Measurements from ENCODE around the gene RGSL1. TPM values are rescaled to one million over a fixed set of nuclear protein-coding genes. Genes with fewer than 3 reads are reported as not detected.
A peak's percentile ranks its signal among the peaks of the same experiment; 100 is the strongest.
"Not testable (repeated sequence)": the region's sequence is repeated elsewhere in the genome, so short reads cannot be mapped to it uniquely, and the experiment has no call there.

RGSL1 gene
- total RNA-seq, 1 experiment from 2014 or later, result not detected

DNA sequence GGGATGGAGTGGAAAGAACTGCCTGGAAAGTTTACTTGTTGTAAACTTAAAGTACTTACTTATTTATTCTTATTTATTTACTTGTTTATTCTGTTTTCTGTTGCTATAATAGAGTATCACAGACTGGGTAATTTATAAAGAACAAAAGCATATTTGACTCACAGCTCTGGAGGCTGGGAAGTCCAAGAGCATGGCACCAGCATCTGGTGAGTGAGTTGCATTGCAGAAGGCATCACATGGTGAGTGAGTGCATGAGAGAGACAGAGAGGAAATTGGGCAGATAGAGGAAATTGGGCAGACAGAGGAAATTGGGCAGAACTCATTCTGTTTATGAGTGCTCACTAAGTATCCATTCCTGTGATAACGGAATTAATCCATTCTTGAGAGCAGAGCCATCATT lies 11.6 kb upstream of the RGSL1 start:
- DNase-seq (ENCODE audit: low read depth, low spot score), result no peak
- in situ Hi-C loops (cut with HindIII; ENCODE audit: low pct_unique_long_range_greater_than_20kb, low sequenced_read_pairs), result no loop called here

DNA sequence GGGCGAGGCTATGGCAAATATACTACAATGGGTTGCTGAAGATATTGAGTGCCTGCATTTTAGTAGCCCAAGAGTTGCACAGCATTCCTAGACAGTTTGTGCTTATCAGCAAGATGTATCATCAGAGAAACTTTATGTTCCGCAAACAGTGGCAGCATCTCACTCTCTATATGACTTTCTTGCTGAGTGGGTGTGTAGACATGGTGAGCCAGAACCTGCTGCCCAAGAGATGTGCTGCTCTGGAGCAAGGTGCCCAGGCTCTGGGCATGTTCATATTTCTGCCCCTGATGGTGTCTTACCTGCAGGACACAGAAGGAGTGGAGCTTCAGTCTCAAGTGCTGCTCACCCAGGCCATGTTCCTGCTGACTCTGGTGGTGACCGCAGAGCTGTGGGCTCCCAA lies 8.2 kb upstream of the RGSL1 start:
- in situ Hi-C loops (cut with HindIII; ENCODE audit: low pct_unique_long_range_greater_than_20kb, low sequenced_read_pairs), result no loop called here
- DNase-seq (ENCODE audit: low read depth, low spot score), result no peak

GRCh38 chr1:182442333-182442732 lies 7.6 kb upstream of the RGSL1 start:
- in situ Hi-C loops (cut with HindIII; ENCODE audit: low pct_unique_long_range_greater_than_20kb, low sequenced_read_pairs), result no loop called here
- DNase-seq (ENCODE audit: low read depth, low spot score), result no peak

DNA sequence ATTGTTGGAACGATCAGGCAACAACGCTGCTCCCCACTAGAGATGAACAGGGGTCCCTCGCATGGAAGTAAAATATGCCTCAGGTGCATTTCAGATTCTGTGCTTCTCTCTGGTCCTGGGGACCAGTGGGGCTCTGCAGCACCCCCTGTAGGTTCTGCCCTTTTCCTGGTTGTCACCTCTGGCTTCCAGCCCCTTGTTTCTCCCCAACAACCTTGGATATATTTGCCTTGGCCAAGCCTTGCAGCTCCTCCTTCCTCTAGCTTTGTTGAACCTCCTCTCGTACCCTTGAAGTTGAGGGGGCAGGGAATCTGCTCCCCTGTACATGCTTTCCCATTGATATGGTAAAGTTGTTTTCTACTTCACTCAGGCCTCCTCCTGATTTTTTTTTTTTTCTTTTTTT lies 5.4 kb upstream of the RGSL1 start:
- in situ Hi-C loops (cut with HindIII; ENCODE audit: low pct_unique_long_range_greater_than_20kb, low sequenced_read_pairs), result no loop called here
- peak; percentile 5 for DNase-seq (ENCODE audit: low read depth, low spot score)

GRCh38 chr1:182446033-182446669 lies 3.8 kb upstream of the RGSL1 start:
- peak; percentile 83 for DNase-seq (ENCODE audit: low read depth, low spot score)
- in situ Hi-C loops (cut with HindIII; ENCODE audit: low pct_unique_long_range_greater_than_20kb, low sequenced_read_pairs), result no loop called here

DNA sequence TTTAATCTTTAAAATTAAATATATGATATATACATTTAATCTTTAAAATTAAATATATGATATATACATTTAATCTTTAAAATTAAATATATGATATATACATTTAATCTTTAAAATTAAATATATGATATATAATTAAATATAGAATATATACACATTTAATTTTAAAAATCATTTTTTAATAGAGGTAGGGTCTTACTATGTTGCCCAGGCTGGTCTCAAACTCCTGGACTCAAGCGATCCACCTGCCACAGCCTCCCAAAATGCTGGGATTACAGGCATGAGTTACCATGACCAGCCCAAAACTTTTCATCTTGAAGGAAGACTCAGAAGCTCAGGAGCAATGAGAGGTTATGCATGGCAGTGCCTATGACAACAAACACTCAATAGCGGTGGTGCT lies 2.8 kb upstream of the RGSL1 start:
- DNase-seq (ENCODE audit: low read depth, low spot score); in situ Hi-C loops (cut with HindIII; ENCODE audit: low pct_unique_long_range_greater_than_20kb, low sequenced_read_pairs): not testable (repeated sequence)

DNA sequence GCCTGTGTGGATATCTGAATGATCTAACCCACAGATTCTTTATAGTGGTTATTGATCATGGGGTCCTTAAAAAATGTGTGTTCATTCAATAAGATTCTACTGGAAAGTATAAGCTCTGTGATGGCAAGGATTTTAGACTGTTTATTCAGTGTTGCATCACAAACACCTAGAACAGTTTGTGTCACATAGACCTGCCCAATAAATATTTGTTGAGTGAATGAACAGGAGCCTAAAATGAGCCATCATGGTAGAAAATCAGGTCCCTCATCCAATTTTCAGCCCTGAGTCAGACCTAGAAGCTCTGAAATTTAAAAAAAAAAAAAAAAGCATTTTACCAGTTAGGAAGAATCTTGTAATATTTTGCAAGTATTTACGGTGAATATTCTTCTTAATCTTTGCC lies 2.3 kb upstream of the RGSL1 start:
- no peak for DNase-seq (ENCODE audit: low read depth, low spot score)
- in situ Hi-C loops (cut with HindIII; ENCODE audit: low pct_unique_long_range_greater_than_20kb, low sequenced_read_pairs), result no loop called here

DNA sequence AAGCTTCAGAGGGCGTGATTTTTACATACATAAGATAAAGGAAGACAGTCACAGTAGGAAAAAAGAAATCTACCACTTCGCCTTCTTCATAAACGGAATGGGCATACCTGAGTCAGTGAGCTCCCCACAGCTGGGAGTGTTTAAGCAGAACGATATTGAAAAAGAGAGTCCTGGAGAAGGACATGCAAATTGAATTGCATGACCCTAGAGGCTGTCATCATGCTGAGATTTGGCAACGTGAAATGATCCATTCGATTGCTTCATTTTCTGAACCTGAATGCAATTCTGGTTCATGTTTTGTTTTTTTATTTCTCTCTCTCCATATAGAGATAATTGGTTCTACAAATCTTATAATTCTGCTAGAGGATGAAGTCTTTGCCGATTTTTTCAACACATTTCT lies 3.7 kb downstream of the RGSL1 start:
- in situ Hi-C loops (cut with HindIII; ENCODE audit: low pct_unique_long_range_greater_than_20kb, low sequenced_read_pairs), result no loop called here
- no peak for DNase-seq (ENCODE audit: low read depth, low spot score)

- no peak for DNase-seq (ENCODE audit: low read depth, low spot score)
- in situ Hi-C loops (cut with HindIII; ENCODE audit: low pct_unique_long_range_greater_than_20kb, low sequenced_read_pairs), result no loop called here
These were observed 7.9 kb downstream of the RGSL1 start for GRCh38 chr1:182457844-182458243.

DNA sequence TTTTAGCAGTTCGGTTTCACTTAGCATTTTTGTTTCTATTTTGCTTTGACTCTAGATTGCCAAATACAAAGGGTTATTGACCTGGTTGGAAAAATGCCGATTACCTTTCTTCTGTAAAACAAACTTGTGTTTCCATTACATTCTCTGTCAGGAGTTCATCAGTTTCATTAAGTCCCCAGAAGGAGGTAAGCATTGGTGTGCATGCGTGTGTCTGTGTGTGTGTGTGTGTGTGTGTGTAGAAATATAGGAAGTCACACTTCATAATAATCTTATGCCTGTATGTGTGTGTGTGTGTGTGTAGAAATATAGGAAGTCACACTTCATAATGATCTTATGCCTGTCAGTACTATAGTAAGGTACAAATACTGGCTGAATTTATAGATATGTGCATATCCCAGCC lies 10.0 kb downstream of the RGSL1 start:
- in situ Hi-C loops (cut with HindIII; ENCODE audit: low pct_unique_long_range_greater_than_20kb, low sequenced_read_pairs), result no loop called here
- DNase-seq (ENCODE audit: low read depth, low spot score), result no peak

DNA sequence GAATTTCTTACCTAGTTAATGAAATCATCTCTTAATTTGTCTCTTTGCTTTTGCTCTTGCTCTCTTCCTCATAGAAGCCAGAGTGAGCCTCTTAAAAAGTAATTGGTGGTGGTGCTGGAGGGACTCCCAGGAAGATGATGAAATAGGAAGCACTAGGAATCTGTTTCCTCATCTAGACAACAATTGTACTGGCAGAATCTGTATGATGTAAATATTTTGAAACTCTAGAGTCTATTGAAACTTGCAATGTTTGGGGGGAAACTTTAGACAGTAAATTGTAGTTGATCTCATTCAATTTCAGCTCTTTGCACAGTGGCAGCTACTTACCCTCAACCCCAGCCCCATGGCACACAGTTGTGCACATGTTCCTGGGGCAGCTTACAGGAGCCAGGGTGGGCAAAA lies 10.6 kb downstream of the RGSL1 start:
- in situ Hi-C loops (cut with HindIII; ENCODE audit: low pct_unique_long_range_greater_than_20kb, low sequenced_read_pairs), result no loop called here
- no peak for DNase-seq (ENCODE audit: low read depth, low spot score)

- in situ Hi-C loops (cut with HindIII; ENCODE audit: low pct_unique_long_range_greater_than_20kb, low sequenced_read_pairs), result no loop called here
These were observed 23.6 kb downstream of the RGSL1 start for GRCh38 chr1:182473556-182473955.

DNA sequence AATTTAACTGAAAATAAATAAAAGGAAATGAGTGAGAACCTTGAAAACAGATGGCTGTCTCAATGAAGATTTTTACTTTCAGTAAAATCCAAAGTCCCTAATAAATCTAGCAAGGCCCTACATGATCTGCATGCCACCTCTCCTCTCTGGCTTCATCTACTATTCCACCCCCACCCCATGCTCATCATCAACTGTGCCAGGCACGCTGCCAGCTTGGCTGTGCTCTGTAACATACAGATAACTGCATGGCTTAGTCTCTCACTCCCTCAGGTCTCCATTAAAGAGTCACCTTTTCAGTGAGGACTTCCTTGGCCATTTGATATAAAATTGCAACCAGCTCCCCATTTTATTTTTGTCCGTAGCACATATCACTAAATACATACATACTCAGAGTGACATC lies 26.7 kb downstream of the RGSL1 start:
- in situ Hi-C loops (cut with HindIII; ENCODE audit: low pct_unique_long_range_greater_than_20kb, low sequenced_read_pairs), result no loop called here
- DNase-seq (ENCODE audit: low read depth, low spot score), result no peak

More at GRCh38 chr1:182473556-182473955, 23.6 kb downstream of the RGSL1 start:
- DNase-seq (ENCODE audit: low read depth, low spot score), result no peak

GRCh38 chr1:182478238-182478637 lies 28.3 kb downstream of the RGSL1 start:
- no peak for DNase-seq (ENCODE audit: low read depth, low spot score)
- in situ Hi-C loops (cut with HindIII; ENCODE audit: low pct_unique_long_range_greater_than_20kb, low sequenced_read_pairs), result no loop called here

- DNase-seq (ENCODE audit: low read depth, low spot score), result no peak
- in situ Hi-C loops (cut with HindIII; ENCODE audit: low pct_unique_long_range_greater_than_20kb, low sequenced_read_pairs), result no loop called here
These were observed 34.1 kb downstream of the RGSL1 start for GRCh38 chr1:182484067-182484466.

DNA sequence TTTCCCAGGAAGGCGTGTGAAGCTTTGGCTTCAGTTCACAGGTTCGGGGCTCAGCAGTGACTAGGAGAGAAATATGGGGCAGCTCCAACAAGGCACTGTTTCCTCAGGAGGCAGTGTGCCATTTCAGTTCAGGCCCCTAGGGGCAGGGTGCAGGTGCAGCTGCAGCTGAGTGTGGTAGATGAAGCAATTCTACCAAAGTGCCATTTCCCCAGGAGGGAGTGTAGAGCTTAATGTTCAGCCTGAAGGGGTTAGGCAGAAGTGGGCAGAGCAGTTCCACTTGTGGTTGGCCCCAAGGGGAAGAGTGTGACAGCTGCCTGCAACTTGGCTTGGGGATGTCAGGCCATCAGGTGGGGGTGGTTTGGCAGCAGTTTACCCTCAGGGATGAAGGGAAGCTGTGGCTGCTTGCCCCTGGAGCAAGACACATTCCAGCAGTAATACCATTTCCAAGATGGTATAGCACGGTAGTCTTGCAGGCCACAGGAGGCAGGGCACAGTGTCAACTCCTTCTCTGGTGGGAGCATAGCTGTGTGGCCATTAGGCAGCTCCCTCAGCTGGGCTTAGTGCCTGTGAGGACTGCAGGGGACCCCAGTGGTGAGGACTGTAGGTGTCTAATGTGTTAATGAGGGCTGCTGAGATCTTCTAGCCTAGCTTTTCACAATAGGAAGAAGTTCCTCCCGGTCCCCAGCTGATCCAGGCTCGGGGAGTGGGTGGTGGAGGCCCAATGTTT lies 34.7 kb downstream of the RGSL1 start:
- in situ Hi-C loops (cut with HindIII; ENCODE audit: low pct_unique_long_range_greater_than_20kb, low sequenced_read_pairs), result no loop called here
- DNase-seq (ENCODE audit: low read depth, low spot score), result no peak

- DNase-seq (ENCODE audit: low read depth, low spot score), result no peak
- in situ Hi-C loops (cut with HindIII; ENCODE audit: low pct_unique_long_range_greater_than_20kb, low sequenced_read_pairs), result no loop called here
These were observed 35.9 kb downstream of the RGSL1 start for GRCh38 chr1:182485861-182486260.

GRCh38 chr1:182488803-182489202 lies 38.9 kb downstream of the RGSL1 start:
- DNase-seq (ENCODE audit: low read depth, low spot score), result no peak
- in situ Hi-C loops (cut with HindIII; ENCODE audit: low pct_unique_long_range_greater_than_20kb, low sequenced_read_pairs), result no loop called here

GRCh38 chr1:182493063-182493462 lies 43.1 kb downstream of the RGSL1 start:
- DNase-seq (ENCODE audit: low read depth, low spot score), result no peak
- in situ Hi-C loops (cut with HindIII; ENCODE audit: low pct_unique_long_range_greater_than_20kb, low sequenced_read_pairs), result no loop called here

Measured in SK-MEL-5 (cell line).